HG03135 (cell line): ENCODE data around the gene LYRM9.
"Not testable (repeated sequence)": the region's sequence is repeated elsewhere in the genome, so short reads cannot be mapped to it uniquely, and the experiment has no call there.

Experiments
- ATAC-seq: cut with Tn5 transposase; IDR thresholded peaks from one replicate; pipeline ENCODE4 v1.9.1; 2021; ENCODE audit warnings: mild to moderate bottlenecking, moderate library complexity; ENCODE audit not compliant: unreplicated experiment

LYRM9 gene

DNA sequence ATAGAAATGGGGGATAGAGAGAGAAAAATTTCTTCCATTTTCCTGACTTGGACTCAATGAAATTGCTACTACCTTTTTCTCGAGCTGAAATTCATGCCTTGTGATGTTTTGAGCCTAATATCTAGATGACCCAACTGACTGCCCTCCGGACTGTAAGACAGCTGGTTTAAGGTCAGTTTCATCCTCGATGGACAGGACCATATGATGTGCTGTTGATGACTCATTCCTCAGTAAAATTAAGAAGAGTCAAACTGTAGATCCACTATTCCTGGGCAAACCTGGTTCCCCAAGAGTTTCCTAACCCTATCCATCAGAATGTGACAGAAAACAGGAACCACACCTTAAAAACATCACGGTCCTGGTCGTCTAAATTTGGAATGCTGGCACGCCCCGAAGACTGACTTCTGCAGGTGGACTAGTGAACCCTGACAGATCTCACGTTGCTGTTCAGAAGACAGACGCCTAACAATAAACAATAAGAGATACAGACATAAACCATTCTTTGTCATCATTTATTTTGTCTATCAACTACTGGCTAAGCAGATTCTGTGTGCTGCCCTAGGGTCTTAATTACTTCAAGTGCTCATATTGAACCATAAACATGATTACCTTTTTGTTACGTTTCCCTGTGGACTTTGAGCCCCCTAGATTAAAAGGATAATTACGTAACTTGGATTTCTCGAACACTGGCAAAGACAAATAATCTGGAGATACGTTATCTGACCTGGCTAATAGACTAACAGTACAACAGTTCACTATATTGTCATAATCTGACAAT is 47.7 kb downstream of the LYRM9 start:
- ATAC-seq = no peak

DNA sequence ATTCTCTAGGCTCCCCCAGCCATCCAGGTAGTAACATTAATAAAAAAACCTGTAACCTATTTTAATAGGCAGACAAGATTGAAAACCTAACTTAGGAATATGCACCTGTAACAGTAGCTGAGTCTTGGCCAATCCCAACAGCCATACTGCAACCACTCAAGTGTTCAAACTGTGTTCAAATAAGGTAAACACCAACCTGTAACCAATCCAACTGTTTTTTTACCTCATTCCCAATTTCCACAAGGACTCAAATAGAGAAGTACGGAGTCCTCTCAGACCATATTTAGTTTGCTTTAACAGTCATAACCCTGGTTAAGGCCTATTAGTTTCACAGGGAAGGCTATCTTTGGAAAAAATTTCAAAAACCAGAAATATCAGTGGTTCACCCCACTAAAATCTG is 52.5 kb downstream of the LYRM9 start:
- ATAC-seq = no peak

DNA sequence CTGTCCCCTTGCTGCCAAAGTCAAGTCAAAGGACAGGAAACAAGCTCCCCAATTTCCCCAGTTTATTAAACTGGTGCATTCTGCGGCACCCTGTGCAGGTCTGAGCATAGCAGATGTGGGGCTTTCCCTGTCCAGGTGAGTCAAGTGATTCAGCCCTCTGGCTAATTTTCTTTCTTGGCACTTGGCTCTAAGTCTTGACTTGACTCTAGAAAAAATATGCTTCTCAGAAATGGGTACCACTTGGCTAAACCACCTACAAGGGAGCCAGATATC is 52.8 kb downstream of the LYRM9 start:
- not testable (repeated sequence) for ATAC-seq

DNA sequence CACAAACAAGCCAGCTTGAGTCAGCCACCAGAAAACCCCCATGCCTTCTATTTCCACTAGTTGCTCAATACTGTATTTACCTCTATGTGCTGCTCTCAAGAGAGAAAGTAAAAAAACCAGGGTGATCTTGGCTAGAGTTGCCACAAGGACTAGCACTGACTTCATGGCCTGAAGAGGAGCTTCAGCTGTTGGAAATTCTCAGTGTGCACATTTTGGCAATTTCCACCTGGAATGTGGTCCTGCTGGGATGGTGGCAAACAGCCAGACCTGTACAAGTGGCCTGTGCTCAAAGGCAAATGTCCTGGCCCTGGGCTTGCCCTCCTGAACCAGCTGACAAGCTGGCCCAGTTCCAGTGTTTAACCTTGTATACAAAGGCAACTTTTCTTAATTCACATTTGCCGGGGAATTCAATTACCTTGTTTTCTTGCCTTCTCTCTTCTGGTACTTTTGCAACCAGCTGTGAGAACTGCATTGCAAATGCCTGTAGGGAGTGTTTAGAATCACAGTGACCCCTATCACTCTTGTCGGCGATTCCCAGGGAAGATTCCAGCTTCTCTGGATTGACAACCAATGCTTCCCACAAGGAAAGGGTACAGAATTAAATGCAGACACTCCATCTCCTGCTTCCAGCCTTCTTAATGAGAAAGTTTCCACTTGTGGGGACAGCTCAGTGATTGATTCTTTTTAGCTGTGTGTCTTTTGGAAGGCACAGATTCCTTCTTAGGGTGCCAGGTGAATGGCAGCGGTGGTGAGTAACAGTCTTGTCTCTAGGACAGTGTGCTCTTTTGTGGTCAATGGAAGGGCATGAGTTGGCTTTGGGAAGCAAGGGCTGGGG is 53.4 kb downstream of the LYRM9 start:
- ATAC-seq = not testable (repeated sequence)

DNA sequence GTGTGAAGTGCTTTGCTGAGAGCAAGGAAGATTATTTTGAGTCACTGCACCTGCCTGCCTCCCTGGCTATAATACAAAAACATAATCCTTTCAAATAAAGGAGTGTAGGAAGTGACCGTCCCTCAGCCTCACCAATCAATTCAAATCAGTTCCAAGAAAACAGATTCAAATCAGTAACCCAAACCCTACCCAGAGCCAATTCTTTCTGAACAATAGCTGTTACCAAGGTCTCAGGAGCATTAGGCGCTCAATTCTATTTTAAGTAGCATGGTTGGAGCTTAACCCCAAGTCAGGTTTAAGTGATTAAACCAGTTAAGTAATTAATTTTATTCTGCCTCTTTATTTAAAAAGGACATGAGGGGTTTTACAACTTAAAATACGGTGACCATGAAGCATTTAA is 54.6 kb downstream of the LYRM9 start:
- not testable (repeated sequence) for ATAC-seq

DNA sequence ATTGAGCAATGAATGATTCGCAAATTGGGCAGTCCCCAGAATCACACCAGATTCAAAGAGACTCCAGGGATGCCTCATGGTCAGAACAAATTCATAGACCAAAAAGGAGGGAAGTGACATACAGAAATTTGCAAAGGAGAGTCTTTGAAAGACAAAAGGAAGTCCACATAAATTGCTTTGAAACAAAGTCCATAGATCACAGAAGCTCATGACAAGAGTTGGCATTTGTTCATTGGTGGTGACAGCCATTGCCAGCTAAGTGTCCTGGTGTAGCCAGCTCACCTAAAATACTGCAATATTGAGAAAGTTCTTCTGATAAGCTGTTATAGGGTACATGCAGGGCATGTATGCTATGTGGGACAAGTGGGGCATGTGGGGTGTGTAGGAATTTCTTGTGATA is 55.4 kb downstream of the LYRM9 start:
- ATAC-seq = not testable (repeated sequence)

DNA sequence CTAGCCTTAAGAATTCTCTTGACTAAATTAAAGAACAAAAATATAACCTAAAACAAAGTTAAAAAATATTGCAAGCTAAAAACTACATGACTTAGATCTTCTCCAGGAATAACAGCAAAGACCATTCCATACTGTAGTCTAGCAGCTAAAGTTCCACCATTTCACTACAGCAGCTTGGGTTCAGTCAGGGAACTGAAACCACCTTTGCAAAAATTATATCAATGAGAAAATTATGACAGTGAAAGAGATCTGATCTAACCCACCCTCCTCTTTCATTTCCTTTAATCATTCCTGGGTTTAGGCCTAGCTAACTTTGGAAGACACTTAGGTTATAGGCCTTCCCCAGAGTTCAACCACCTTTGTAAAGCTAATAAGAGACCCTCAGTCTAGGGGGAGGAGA is 56.5 kb downstream of the LYRM9 start:
- ATAC-seq = no peak

DNA sequence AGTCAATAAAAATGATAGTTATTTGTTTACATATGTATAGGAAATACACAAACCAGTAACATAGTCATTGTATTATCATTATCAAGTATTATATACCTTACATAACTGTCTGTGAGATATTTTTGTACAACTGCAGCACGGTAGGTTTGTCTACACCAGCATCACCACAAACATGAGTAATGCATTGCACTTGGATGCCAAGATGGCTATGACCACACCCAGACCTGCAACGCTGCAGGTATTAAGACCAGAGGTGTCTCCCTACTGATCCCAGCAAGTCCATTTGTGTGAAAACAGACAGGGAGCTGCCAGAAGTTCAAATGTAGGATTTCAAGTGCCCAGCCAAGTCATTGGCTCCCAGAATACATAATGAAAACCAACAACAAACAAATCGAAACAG is 58.6 kb downstream of the LYRM9 start:
- no peak for ATAC-seq

DNA sequence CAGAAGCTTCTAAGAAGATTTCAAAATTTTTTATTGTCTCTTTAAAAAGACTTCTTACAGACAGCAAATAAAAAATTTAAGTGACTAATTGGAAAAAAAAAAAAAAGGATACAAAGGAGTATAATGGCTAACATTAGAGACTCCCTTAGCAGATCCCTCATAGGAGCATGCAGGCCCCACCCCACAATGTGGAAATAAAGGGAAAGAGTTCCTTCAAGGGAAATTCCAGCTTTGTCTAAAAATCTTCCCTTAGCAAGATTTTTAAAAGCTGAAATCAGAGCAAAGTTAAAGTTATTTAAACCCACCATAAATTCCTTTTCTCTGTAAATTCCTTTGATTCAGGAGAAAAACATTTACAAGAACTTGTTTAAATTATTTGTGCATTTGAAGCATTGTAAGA is 60.3 kb downstream of the LYRM9 start:
- no peak for ATAC-seq

DNA sequence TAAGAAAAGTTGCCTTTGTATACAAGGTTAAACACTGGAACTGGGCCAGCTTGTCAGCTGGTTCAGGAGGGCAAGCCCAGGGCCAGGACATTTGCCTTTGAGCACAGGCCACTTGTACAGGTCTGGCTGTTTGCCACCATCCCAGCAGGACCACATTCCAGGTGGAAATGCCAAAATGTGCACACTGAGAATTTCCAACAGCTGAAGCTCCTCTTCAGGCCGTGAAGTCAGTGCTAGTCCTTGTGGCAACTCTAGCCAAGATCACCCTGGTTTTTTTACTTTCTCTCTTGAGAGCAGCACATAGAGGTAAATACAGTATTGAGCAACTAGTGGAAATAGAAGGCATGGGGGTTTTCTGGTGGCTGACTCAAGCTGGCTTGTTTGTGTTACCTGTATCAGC is 63.3 kb downstream of the LYRM9 start:
- ATAC-seq = not testable (repeated sequence)

DNA sequence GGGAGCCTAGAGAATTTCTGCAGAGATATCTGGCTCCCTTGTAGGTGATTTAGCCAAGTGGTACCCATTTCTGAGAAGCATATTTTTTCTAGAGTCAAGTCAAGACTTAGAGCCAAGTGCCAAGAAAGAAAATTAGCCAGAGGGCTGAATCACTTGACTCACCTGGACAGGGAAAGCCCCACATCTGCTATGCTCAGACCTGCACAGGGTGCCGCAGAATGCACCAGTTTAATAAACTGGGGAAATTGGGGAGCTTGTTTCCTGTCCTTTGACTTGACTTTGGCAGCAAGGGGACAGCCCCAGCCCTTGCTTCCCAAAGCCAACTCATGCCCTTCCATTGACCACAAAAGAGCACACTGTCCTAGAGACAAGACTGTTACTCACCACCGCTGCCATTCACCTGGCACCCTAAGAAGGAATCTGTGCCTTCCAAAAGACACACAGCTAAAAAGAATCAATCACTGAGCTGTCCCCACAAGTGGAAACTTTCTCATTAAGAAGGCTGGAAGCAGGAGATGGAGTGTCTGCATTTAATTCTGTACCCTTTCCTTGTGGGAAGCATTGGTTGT is 63.9 kb downstream of the LYRM9 start:
- ATAC-seq = not testable (repeated sequence)
